GM21367 (cell line): ENCODE data around the gene PLA2G4B.

Experiments
- ATAC-seq: cut with Tn5 transposase; IDR thresholded peaks from one replicate; pipeline ENCODE4 v1.9.1; 2021; ENCODE audit not compliant: unreplicated experiment

PLA2G4B gene

DNA sequence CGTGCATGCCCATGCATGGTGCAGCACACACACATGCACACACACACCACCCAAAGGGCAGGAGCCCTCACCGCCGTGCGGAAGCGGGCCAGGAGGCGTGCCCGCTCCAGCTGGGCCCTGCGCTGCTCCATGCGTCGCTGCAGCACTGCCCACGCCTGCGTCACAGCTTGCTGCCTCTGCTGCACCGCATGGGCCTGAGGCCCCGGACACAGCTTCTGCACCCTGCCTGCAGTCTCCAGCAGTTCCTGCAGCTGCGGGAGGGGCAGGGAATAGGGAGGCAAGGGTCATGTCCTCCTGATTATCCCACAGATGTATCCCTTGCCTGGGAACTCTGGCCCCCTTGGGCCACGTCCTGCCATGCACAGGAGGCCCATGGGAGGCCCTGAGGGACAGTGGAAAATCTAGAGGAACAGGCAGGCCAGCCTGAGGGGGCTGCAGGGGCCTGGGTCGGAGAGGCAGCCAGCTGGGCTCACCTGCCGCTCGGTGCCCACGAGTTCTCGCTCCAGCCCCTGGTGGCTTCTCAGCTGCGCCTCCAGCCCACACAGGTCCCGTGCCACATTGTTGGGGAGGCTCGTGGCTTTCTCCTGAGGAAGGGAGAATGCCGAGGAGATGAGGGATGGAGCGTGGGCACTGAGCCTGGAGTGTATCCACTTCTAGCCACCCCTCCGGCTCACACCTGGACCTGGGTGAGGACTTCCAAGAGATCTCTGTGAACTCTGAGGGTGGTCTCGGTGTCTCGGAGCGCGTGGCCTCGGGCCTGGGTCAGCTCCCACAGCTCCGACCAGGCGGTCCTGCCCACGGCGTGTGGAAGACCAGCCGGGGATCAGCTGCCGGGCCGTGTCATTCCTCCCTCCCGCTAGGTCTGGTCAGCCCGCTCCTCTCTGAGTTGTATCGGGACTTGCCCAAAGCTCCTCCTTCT lies 31.4 kb downstream of the PLA2G4B start:
- ATAC-seq: no peak

DNA sequence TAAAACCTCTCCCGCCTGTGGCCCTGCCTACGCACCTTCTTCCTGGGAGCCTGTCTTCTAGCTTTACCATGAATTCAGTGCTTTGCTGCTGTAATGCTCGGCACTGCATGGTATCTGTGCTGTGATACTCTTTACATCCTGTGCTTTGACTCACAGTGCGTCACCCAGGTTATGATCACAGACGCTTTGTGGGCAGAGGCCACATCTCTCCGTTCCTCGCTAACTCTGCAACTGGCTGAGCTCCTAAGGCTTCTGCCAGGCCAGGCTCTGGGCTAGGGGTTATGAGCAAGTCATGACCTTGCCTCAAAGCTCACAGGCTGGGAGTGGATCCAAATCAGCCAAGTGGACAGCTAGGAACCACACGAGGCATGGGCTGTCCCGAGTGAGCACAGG lies 32.0 kb downstream of the PLA2G4B start:
- no peak for ATAC-seq

DNA sequence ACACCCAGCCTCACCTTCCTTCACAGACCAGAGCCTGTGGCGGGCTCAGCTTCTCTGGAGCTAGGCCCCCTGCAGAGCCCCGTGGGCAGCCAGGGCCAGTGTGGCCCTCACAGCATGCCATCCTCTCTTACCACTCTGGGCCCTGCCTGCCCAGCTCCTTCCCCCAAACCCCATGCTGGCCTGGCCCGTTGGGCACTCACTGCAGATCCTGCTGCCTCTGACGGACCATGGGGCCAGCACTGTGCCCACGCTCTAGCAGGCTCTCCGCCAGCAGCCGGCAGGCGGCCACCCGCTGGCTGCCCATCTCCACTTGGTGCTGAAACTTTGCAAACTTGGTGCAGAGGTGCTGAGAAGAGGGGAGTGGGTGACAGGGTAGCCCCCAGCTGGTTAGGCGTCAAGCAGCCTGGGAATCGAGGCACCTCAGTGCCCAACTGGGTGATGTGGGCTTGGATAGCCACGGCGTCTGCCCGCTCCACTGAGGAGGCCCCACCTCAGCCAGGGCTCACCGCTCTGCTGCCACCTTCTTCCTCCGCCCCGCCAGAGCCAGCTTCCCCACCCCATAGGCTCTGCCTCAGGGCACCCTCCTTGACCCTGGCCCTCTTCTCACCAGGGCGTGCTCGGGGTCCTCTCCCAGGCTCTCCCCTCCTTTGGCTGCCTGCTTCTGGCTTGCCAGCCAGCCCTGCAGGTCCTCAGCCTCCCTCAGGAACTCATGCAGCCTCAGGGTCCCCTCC lies 32.7 kb downstream of the PLA2G4B start:
- no peak for ATAC-seq

DNA sequence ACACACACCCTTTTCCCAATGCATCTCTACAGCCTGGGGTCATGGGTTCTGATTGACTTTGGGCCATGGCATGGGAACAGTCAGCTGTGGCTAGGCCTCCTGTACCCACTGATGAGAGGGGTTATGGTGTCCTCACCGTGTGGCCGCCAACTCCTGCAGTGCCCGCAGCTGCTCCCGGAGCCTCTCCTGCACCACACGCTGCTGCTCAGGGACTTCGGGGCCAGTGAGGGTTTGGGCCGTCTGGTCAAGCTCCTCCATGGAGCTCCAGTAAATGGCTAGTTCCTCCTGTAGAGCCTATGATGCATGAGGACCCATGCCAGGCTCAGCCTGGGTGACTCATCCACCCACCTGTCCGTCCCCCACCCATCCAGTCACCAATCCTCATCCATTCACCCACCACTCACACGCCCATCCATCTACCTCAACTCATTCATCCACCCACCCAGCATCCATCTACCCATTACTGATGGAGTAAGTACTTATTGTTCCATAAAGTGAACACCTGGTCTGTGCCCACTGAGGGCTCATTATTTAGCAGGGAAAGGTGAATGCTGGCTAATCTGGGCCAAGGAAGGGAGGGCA lies 33.6 kb downstream of the PLA2G4B start:
- ATAC-seq: no peak

DNA sequence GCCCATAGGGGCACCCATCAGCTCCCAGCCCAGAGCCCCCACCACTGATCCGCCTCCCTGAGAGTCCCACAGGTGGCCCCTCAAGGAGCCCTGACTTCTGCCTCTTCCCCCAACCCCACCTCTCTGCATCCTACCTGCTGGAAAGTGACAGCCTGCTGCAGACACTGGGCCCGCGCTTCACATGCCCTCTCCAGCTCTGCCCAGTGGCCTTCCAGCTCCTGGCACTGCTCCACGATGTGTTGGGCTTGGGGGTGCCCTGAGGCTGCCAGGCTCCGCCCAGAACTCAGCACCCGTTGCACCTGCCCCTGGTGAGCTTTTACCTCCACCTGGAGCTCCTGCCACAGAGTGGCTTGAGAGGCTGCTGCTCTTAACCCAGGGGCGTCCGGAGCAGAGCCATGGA lies 35.1 kb downstream of the PLA2G4B start:
- no peak for ATAC-seq

DNA sequence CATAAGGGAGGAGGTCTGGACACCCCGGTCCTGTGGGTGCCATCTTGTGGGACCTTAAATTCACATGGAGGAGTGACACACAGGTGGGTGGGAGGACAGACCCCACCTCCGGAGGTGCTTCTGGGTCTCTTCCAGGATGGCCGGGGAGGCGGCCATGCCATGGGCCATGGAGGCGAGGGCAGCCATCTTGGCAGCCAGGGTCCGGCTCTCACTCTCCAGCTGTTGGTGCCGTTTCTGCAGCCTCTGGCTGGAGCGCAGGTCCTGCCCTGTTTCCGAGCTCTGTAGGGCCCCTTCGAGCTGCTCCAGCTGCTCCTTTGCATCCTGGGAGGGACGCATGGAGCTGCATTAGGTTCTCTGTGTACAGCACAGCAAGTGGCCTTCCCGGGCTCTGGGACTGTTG lies 36.1 kb downstream of the PLA2G4B start:
- ATAC-seq: no peak

DNA sequence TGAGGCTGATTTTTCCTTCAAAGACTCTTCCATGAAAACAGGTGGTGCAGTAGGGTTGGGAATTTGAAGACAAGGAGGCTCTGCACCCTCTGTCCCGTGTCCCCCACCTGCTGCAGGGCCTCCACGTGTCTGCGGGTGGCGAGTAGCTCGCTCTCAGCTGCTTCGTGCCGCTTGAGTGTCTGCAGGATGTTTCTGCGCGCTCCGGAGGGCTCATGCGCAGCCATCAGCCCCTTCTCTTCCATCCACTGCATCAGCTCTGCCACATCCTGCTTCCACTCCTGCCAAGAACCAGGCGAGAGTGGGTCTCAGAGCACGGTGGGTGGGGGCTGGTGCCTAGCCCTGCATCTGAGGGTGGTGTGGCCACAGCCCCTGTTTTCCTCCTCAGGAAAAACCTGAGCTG lies 37.4 kb downstream of the PLA2G4B start:
- ATAC-seq: no peak

DNA sequence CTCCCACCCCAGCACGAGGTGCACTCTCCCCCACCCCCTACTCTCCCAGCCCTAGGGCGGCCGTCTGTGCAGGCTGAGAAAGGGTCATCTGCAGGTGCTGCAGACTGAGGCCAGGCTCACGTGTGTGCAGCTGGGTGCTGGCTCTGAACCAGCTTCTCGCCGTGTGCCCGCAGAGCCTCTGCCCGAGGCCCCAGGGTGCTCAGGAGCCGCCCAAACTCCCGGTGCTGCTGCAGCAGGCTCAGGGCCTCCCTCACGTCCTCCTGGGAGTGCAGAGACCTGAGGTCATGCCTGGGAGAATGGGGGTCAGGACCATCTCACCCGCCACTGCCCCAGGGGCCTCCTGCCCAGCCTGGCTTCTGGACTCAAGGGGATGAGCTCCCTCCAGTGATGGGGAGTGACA lies 38.0 kb downstream of the PLA2G4B start:
- no peak for ATAC-seq

DNA sequence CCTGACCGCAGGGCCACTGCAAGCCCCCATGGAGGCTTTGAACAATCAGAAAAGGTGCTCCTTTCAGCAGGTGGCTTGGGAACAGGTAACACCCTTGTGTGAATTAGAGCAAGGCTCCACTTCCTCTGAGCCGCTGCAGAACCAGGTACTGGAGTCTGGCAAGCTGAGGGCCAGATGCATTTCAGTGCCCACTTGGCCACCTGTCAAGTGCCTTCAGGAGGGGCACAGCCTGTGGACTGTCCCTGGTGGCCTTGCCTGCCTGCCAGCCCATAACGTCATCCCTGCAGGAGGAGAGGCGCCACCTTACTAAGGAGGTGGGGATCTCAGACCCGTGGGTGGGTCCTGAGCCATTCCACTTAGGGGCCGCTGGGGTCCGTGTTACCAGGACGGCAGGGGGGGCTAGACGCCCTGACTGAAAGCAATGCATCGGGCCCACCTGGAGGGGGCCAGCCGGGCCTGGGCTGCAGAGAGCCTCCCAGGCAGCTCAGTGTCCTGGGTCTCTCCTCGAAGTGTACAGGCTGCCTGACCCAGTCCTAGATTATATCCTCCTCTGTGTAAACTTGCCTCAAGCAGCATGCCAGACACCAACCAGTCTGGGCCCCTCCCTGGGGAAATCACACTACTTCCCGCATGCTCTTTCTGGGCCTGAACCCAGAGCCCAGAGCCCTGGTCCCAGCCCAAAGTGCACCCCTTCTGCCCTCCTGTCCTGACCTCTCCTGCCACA lies 39.1 kb downstream of the PLA2G4B start:
- ATAC-seq: no peak

DNA sequence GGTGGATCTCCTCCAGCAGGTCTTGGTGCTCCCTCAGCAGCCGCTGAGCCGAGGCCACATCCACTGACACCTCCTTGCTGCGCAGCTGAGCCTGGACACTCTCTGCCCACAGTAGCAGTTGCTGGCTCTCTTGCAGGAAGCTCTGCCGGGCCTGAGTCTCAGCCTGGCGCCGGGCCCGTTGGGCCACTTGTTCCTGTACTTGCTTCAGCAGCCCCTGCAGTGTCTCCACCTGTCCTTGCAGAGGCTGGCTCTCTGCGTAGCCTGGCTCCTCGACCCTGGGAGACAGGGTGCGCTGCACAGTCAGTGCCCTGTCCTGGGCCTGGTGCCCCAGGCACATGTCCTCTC lies 39.7 kb downstream of the PLA2G4B start:
- no peak for ATAC-seq

DNA sequence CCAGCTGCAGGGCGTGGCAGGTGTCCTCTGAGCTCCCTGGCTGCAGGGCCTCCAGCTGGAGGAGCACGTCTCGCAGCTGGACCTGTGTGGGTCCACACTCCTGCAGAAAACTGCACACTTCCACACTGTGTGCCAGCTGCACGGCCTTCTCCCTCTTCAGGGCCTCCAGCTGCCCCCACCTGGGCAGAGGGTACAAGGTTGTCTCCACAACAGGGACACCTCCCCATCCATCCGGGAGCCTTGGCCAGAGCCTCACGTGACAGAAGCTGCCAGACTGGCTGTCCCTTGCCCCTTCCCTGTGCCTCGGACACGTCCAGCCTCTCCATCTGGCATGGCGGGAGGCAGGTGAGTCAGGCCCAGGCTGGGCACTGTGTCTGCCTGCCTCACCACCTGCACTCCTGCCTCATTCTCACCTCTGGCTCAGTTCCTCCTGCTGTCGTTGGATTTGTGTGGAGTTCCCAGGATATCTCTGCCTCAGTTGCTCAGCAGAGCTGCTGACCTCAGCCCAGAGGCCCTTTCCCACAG lies 40.7 kb downstream of the PLA2G4B start:
- no peak for ATAC-seq

DNA sequence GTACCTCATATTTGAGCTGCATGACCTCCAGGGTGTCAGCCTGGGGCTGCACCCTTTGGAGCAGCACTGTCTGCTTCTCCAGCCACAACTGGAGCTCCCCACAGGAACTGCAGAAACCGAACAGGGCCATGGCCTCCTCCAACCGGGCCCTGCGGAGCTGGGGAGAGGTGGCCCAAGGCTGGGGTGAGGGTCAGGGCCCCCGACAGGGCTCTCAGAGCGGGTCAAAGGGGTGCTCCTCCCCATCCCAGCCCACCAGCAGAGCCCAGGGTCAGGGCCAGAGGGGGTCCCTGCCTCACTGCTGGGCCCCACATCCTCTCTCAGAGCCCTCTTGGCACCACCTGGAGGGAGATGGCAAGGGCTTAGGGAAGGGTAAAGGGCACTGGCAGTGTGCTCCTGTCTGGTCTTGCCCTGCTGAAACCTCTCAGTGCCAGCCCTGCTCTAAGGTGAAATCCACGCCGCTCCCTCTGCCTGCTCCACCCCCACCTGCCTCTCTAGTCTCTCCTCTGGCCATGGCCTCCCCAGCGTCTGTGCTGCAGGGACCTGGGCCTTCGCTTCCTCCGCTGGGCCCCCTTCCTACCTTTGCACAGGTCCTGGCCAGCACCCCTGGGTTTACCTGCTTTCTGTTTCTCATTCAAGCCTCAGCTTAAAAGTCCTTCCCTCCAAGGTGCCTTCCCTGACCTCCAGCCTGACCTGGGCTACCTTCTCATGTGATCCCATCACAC lies 41.7 kb downstream of the PLA2G4B start:
- no peak for ATAC-seq

DNA sequence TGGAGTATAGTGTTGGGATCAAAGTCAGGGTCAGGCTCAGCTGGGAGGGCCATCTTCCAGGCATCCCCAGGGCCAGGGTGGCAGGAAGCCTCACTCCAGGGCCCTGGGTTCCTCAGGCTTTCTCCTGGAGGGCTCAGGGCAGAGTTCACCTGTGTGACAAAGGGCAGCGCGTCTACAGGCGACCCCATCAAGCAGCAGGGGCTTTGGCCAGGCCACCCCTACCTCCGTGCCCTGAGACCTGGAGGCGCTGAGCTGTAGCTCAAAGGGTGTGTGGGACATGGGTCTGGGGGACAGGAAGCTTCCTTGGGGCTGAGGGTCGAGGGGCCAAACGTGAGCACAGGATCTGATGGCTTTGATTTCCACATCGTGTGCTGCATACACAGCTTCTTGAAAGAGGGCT lies 42.4 kb downstream of the PLA2G4B start:
- no peak for ATAC-seq

DNA sequence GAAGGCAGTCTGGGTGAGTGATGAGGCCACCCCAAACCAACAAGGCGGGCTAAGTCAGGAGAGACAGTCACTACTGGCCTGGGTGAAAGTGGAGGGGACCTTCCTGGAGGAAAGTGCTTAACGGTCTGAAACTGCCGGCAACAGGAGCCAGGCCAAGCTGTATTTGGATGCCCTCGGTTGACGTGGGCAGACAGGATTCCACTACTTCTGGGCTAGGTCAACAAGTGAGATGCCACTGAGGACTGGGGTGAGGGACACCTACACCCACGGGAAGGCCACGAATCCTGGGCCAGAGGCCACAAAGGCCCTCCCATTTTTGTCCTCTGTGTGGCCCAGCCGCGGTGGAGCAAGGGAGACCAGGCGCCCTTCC lies 42.9 kb downstream of the PLA2G4B start:
- no peak for ATAC-seq

DNA sequence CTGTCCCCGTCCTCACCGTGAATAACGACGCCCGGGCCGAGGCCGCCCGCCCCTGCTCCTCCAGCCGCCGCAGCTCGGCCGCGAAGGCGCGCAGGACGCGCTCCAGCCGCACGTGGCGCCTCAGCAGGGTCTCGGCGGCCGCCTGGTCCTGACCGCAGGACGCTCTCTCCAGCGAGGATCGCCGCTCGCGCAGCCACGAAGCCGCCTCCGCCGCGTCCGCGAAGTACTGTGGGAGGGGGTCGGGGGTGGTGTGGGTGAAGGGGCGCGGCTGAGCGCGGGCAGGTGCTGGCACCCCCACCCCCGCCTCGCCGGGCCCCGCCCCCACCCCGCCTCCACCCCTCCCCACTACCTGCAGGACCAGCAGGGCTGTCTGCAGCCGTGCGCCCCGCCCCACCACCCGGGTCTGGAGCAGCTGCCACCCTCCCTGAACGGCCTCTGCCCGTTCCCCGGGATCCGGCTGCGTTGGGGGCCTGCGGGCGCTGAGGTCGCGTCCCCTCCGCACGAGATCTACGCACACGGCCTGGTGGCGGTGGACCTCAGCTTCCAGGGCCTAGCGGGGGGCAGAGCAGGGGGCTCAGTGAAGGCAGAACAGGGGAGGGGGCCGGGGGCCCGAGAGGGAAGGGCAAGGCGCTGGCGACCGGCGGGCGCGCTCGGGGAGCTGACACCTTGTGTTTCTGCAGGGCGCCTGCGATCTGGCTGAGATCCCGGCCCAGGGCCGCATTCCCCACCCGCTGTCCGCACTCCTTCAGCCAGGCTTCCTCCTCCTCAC lies 43.5 kb downstream of the PLA2G4B start:
- no peak for ATAC-seq

DNA sequence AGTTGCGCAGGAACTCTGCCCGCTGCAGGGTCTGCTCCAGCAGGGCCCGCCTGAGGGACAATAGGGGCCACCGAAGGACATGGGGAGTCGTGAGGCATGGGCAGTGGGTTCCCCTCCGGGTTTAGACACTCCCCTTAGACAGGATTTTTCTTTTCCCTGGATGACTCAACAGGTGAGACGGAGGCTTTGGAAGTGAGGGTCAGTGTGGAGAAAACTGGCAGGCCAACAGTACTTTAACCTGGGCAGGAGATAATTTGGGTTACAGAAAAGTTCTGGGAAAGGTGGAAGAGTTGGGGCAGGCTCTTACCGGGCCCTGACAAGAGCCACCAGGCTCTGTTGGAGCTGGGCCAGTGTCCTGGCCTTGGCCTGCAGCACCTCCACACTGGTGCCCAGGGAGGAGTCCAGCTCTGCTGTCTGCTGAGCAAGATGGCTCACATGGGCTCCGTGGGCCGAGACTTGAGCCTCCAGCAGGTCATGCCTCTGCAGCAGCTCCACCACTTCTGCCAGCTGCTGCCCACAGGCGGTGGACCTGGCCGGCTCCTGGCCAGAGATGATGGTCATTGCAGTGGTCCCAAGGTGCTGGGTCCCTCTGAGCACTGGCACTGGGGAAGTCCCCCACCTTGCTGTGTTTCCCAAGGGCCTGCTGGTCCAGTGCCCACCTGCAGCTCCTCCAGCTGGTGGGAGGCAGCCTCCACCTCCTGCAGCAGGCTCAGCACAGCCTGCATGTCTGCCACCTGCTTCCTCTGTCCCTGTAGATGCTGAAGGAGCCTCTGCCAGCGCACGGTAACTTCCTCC lies 44.2 kb downstream of the PLA2G4B start:
- no peak for ATAC-seq

DNA sequence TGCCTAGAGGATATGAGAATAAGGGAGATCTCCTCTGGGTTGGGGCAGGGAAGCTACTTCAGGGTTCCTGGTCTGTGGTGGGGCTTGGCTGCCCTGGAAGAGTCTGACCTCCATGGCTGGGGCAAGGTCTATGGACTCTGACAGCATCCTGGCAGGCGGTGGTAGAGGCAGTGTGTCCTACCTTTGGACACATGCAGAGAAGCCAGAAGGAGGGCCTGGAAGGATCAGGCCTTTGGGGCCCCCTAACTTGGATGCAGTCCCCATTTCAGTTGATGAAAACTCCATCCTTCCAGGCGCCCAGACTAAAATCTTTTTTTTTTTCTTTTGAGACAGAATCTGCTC lies 44.8 kb downstream of the PLA2G4B start:
- no peak for ATAC-seq

DNA sequence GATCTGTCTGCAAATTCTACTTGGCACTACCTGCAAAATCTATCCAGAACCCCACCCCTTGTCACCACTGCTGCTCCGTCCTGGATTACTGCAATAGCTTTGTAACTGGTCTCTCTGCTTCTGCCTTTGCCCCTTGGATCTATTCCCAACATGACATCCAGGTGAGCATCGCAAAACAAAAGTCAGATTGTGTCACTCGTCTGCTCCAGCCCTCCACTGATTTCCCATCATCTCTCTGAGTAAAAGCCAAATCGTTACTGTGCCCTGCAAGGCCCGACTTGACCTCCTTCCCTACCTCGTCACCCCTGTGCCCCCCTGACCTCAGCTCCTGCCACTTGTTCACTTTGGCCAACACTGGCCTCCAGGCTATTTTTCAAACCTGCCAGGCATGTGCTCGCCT lies 45.8 kb downstream of the PLA2G4B start:
- ATAC-seq: no peak

DNA sequence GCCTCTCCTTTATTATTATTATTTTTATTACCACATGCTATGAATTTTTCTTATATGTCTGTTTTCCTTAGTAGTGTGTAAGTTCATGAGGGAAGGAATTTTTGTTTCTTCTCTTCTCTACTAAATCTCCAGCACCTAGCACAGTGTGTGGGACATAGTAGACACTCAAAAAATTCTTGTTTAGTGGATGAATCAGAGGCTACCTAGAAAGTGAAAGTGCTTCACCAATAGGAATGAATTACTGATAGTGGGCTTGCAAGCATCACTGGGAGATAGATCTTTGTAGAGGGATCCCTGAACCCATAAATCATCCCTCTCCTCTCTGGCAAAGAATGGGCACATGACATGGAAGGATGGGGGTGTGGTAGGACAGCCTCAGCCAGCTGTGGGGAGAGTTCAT lies 46.7 kb downstream of the PLA2G4B start:
- no peak for ATAC-seq
